DOHH2 (cell line): ENCODE results near the gene TMEM154.

Experiments
- H3F3A ChIP-seq: fragments of 200-600 bp; sonication (generic), shearing (Covaris generic); 2 replicates; pipeline ENCODE4 v1.6.0; 2016; ENCODE audit warnings: antibody characterized with exemption, mild to moderate bottlenecking; ENCODE audit not compliant: control insufficient read depth, insufficient read depth
- H3K27ac ChIP-seq: fragments of 200-600 bp; sonication (generic); 2 replicates; pipeline ENCODE4 v1.5.1; 2014; ENCODE audit warnings: low read depth, mild to moderate bottlenecking, low read length, moderate library complexity
- H3K27me3 ChIP-seq: fragments of 200-600 bp; sonication (generic); 2 replicates; pipeline ENCODE4 v1.6.1; 2014; ENCODE audit warnings: mild to moderate bottlenecking, low read length, mixed read lengths; ENCODE audit not compliant: control insufficient read depth
- H3K36me3 ChIP-seq: fragments of 200-600 bp; sonication (generic); 2 replicates; pipeline ENCODE4 v1.6.1; 2014; ENCODE audit warnings: mild to moderate bottlenecking, low read length, moderate library complexity, mixed read lengths; ENCODE audit not compliant: control insufficient read depth
- H3K4me1 ChIP-seq: fragments of 200-600 bp; sonication (generic); 2 replicates; pipeline ENCODE4 v1.6.1; 2014; ENCODE audit warnings: mild to moderate bottlenecking, low read length, mixed read lengths; ENCODE audit not compliant: control insufficient read depth
- H3K4me2 ChIP-seq: fragments of 200-600 bp; sonication (generic); 2 replicates; pipeline ENCODE4 v1.6.0; 2014; ENCODE audit warnings: mild to moderate bottlenecking, low read length, moderate library complexity
- H3K4me3 ChIP-seq: fragments of 200-600 bp; sonication (generic); 2 replicates; pipeline ENCODE4 v1.5.1; 2014; ENCODE audit warnings: mild to moderate bottlenecking, low read length, mixed read lengths
- H3K79me2 ChIP-seq: fragments of 200-600 bp; sonication (generic); 2 replicates; pipeline ENCODE4 v1.6.1; 2014; ENCODE audit warnings: mild to moderate bottlenecking, low read length, mixed read lengths; ENCODE audit not compliant: control insufficient read depth
- H3K9me2 ChIP-seq: fragments of 200-600 bp; sonication (generic); replicated peaks from 2 replicates; pipeline ENCODE4 v1.6.1; 2014; ENCODE audit warnings: mild to moderate bottlenecking, low read length, mixed read lengths; ENCODE audit not compliant: control insufficient read depth
- H3K9me3 ChIP-seq: fragments of 200-600 bp; sonication (generic); 2 replicates; pipeline ENCODE4 v1.6.1; 2014; ENCODE audit warnings: antibody characterized with exemption, low read length, mixed read lengths; ENCODE audit not compliant: control insufficient read depth, insufficient read depth
- H4K20me1 ChIP-seq: fragments of 200-600 bp; sonication (generic); 2 replicates; pipeline ENCODE4 v1.6.0; 2014; ENCODE audit warnings: low read depth, mild to moderate bottlenecking, antibody characterized with exemption, low read length, moderate library complexity; ENCODE audit not compliant: control insufficient read depth, insufficient read depth
- EZH2phosphoT487 ChIP-seq: fragments of 200-600 bp; sonication (generic); IDR thresholded peaks from 2 replicates; pipeline ENCODE4 v1.6.1; 2017; ENCODE audit warnings: borderline replicate concordance, mild to moderate bottlenecking, antibody characterized with exemption, low read length, moderate library complexity, mixed read lengths
- TF ChIP-seq, protein P1 (sequence below): fragments of 200-600 bp; sonication (generic); IDR thresholded peaks from one replicate; pipeline ENCODE4 v1.5.1; 2014; ENCODE audit warnings: antibody characterized with exemption, mild to moderate bottlenecking, low read depth, low read length; ENCODE audit not compliant: poor library complexity, severe bottlenecking

TMEM154 gene

DNA sequence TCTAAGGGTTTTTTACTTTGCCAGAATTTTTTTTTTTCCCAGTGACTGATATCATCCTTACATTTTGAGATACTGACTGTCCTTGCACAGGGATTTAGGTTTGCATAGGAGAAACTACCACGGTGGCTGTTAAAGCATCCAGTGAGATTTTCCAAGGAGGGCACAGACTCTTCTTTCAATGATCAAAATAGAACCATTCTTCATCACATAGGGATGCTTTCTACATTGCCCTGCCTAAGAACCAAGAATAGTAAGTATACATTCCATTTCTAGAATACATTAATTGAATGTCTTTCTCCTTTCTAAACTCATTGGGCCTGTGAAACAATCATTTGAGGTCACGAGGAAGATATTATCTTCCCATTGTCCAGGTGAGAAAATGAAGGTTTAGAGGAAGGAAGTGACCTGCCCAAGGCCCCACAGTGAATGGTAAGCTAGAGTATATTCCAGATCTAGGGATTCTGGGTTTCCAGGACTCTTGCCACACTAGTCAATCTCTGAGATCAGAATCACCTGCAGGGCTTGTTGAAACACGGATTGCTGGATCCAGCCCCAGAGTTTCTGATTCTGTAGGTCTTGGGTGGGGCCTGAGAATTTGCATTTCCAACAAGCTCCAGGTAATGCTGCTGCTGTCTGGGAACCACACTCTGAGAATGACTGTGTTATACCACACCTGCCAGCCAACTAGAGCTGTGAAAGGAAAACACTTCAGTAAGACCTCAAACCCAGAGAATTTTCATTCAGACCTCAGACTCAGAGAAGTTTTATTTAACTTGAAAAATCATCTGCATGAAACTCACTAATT is 17.7 kb upstream of the TMEM154 start:
- no peak overlapping the region for H3K4me3 ChIP-seq
- peaks cover 6% of the 10 kb centered on the region for H3K27me3 ChIP-seq
- H3K9me3 ChIP-seq: no peaks in the 10 kb centered on the region
- no peak overlapping the region for H3K4me2 ChIP-seq
- H3K27ac ChIP-seq: no peak overlapping the region
- H3F3A ChIP-seq: no peaks in the 10 kb centered on the region
- no peaks in the 10 kb centered on the region for H3K79me2 ChIP-seq
- H3K4me1 ChIP-seq: peaks cover 5% of the 10 kb centered on the region
- H4K20me1 ChIP-seq: no peaks in the 10 kb centered on the region
- H3K36me3 ChIP-seq: no peaks in the 10 kb centered on the region
- H3K9me2 ChIP-seq: no peaks in the 10 kb centered on the region
- TF ChIP-seq EZH2phosphoT487: no peak
- TF ChIP-seq, protein P1, sequence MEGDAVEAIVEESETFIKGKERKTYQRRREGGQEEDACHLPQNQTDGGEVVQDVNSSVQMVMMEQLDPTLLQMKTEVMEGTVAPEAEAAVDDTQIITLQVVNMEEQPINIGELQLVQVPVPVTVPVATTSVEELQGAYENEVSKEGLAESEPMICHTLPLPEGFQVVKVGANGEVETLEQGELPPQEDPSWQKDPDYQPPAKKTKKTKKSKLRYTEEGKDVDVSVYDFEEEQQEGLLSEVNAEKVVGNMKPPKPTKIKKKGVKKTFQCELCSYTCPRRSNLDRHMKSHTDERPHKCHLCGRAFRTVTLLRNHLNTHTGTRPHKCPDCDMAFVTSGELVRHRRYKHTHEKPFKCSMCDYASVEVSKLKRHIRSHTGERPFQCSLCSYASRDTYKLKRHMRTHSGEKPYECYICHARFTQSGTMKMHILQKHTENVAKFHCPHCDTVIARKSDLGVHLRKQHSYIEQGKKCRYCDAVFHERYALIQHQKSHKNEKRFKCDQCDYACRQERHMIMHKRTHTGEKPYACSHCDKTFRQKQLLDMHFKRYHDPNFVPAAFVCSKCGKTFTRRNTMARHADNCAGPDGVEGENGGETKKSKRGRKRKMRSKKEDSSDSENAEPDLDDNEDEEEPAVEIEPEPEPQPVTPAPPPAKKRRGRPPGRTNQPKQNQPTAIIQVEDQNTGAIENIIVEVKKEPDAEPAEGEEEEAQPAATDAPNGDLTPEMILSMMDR: no peak

DNA sequence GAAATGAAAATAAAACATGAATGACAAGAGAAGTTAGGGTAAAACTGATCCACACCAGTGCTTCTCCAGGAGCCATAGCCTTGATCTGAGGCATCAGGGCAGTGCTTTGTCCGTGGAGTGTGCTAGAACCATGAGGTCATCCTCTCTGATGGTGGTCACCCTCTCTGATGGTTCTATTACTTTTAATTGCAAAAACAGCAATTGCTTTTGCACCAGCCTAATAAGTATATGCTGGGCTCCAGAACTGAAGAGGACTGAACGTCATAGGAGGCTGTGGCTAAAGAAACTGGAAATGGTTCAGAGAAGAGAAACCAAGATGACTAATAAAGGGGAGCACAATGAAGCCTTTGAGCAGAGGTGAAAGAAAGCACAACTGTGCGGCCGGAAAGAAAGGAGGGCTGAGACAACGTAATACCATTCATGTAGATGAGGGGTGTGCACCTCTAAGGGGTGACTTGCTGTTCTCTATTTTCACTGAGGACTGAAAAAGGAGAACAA is 17.0 kb upstream of the TMEM154 start:
- Histone ChIP-seq H3K36me3 (no peaks in the 10 kb centered on the region), H3K4me3 (no peak overlapping the region), H3K4me2 (no peak overlapping the region), H3K9me3 (no peaks in the 10 kb centered on the region), H3F3A (no peaks in the 10 kb centered on the region), H3K9me2 (no peaks in the 10 kb centered on the region), H4K20me1 (no peaks in the 10 kb centered on the region), H3K79me2 (no peaks in the 10 kb centered on the region), H3K4me1 (peaks cover 12% of the 10 kb centered on the region), H3K27ac (no peak overlapping the region), H3K27me3 (peaks cover 8% of the 10 kb centered on the region)
- TF ChIP-seq, protein P1: no peak
- no peak for TF ChIP-seq EZH2phosphoT487

DNA sequence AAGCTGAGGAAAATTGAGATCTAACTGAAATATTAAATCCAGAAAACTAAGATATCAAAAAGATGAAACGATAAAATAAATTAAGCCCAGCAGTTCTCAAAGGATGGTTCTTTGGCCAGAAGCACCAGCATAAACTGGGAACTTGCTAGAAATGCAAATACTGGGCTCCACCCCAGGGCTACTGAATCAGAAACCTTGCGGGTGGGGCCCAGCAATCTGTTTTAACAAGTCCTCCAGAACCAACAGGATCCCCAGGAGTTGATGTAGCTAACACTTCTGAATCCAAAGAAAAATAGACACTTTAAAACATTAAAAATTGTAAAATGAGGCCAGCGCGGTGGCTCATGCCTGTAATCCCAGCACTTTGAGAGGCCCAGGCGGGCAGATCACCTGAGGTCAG is 14.1 kb upstream of the TMEM154 start:
- Histone ChIP-seq H3K4me1 (peaks cover 19% of the 10 kb centered on the region), H3K27me3 (peaks cover 18% of the 10 kb centered on the region), H4K20me1 (no peaks in the 10 kb centered on the region), H3K4me3 (no peak overlapping the region), H3K79me2 (no peaks in the 10 kb centered on the region), H3K9me3 (no peaks in the 10 kb centered on the region), H3F3A (no peaks in the 10 kb centered on the region), H3K36me3 (no peaks in the 10 kb centered on the region), H3K9me2 (no peaks in the 10 kb centered on the region), H3K27ac (no peak overlapping the region), H3K4me2 (no peak overlapping the region)
- TF ChIP-seq EZH2phosphoT487: no peak
- TF ChIP-seq, protein P1: no peak
